Upper lobe of right lung (tissue), 1 donor: ENCODE data around the gene THSD4. TPM values are rescaled to one million over a fixed set of nuclear protein-coding genes. Genes with fewer than 3 reads are reported as not detected.

Experiments used
- ATAC-seq: fragments of 200-7000 bp; cut with Tn5 transposase; one replicate; pipeline ENCODE4 v1.9.1; 2020; ENCODE audit warnings: mild to moderate bottlenecking, moderate library complexity
- DNase-seq: peaks from one replicate; pipeline ENCODE4 v3.0.0-alpha.2; 2020
- H3K27ac ChIP-seq: fragments of 200-600 bp; one replicate; pipeline ENCODE4 v1.8.0; 2022
- H3K27me3 ChIP-seq: fragments of 200-600 bp; one replicate; pipeline ENCODE4 v1.8.0; 2022; ENCODE audit warnings: mild to moderate bottlenecking
- H3K36me3 ChIP-seq: fragments of 200-600 bp; one replicate; pipeline ENCODE4 v1.8.0; 2022
- H3K4me1 ChIP-seq: fragments of 200-600 bp; one replicate; pipeline ENCODE4 v1.8.0; 2022
- H3K4me3 ChIP-seq: fragments of 200-600 bp; one replicate; pipeline ENCODE4 v1.8.0; 2022; ENCODE audit warnings: mild to moderate bottlenecking
- H3K9me3 ChIP-seq: fragments of 200-600 bp; one replicate; pipeline ENCODE4 v1.8.0; 2022
- CTCF ChIP-seq: fragments of 200-600 bp; IDR thresholded peaks from one replicate; pipeline ENCODE4 v1.8.0; 2022; ENCODE audit warnings: antibody characterized with exemption
- intact Hi-C: fragments of 100-400 bp; cut with DNase I; formaldehyde crosslinking; loops from one replicate; pipeline ENCODE4 v1.11.0; 2022
- total RNA-seq: library from RNA; stranded (reverse); fragmentation: NEBNext Ultra II Directional; extraction: Animal tissue kit (Norgen Biotek cat#: 25700); gene quantifications from one replicate; pipeline ENCODE4 v1.2.1, GENCODE V29; 2021
- donor health status: DM: no; HTN: yes; CAD: no; lungs with severe emphysema.

THSD4 gene
- total RNA-seq, 1 donor from 2014 or later, result 25.6 TPM

- TF ChIP-seq CTCF, result no peak
- intact Hi-C loops, result loop anchor here (5.0 kb wide), 1 partner anchor 54 kb away; no protein-coding TSS in a partner anchor
- H3K27ac ChIP-seq, result no peak overlapping the region
Measured at GRCh38 chr15:71387810-71388209, 272.5 kb downstream of the THSD4 start.

GRCh38 chr15:71390096-71390495, 274.8 kb downstream of the THSD4 start:
- Histone ChIP-seq H3K9me3 (no peaks in the 10 kb centered on the region), H3K27me3 (no peaks in the 10 kb centered on the region), H3K4me1 (peaks cover 30% of the 10 kb centered on the region), H3K27ac (no peak overlapping the region), H3K4me3 (no peak overlapping the region), H3K36me3 (no peaks in the 10 kb centered on the region)
- no peak for ATAC-seq
- DNase-seq, result no peak
- TF ChIP-seq CTCF, result no peak
- intact Hi-C loops, result no loop called here

More at GRCh38 chr15:71387810-71388209, 272.5 kb downstream of the THSD4 start:
- no peak overlapping the region for H3K4me3 ChIP-seq
- H3K36me3 ChIP-seq, result no peaks in the 10 kb centered on the region
- H3K9me3 ChIP-seq, result no peaks in the 10 kb centered on the region
- ATAC-seq, result no peak
- H3K4me1 ChIP-seq, result peaks cover 35% of the 10 kb centered on the region
- H3K27me3 ChIP-seq, result no peaks in the 10 kb centered on the region
- no peak for DNase-seq

DNA sequence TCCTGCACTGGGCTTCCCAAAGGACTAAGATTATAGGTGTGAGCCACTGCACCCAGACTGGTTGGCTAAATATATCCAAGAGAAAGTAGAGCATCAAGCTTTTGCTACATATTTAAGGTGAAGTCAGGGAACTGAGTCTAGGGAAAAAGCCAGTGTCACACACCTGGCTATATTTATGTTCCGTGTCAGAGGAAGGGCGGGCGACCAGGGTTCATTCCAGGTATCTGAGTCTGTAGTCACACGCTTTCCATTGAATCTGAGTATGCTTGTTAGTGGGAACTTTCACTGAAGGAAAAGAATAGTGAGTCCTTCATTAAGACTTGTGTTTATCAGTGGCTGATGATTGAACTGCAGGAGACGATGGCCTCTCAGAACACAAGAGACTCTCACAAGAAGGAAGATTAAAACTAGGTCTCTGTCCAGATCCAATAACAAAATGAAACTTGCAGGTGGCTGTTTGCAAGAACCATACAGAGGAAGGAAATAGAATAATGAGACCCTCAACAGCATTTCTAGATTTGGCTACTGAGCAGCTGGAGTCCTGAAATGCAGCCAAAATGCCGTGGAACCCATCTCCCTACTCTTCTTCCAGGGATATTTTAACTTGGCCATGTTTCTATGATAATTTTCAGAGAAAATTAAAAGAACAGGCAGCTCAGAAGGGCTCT, 276.3 kb downstream of the THSD4 start:
- no peak overlapping the region for H3K4me3 ChIP-seq
- intact Hi-C loops, result no loop called here
- TF ChIP-seq CTCF, result no peak
- no peaks in the 10 kb centered on the region for H3K27me3 ChIP-seq
- H3K4me1 ChIP-seq, result peaks cover 20% of the 10 kb centered on the region
- no peak overlapping the region for H3K27ac ChIP-seq
- no peaks in the 10 kb centered on the region for H3K9me3 ChIP-seq
- ATAC-seq, result no peak
- DNase-seq, result no peak
- H3K36me3 ChIP-seq, result no peaks in the 10 kb centered on the region

- ATAC-seq (no peak), DNase-seq (no peak)
- H3K4me3 ChIP-seq, result no peak overlapping the region
- intact Hi-C loops, result no loop called here
- H3K36me3 ChIP-seq, result no peaks in the 10 kb centered on the region
- H3K27me3 ChIP-seq, result no peaks in the 10 kb centered on the region
- no peak overlapping the region for H3K27ac ChIP-seq
- no peak for TF ChIP-seq CTCF
- no peaks in the 10 kb centered on the region for H3K9me3 ChIP-seq
- H3K4me1 ChIP-seq, result peaks cover 13% of the 10 kb centered on the region
Measured at GRCh38 chr15:71392861-71393283, 277.6 kb downstream of the THSD4 start.

DNA sequence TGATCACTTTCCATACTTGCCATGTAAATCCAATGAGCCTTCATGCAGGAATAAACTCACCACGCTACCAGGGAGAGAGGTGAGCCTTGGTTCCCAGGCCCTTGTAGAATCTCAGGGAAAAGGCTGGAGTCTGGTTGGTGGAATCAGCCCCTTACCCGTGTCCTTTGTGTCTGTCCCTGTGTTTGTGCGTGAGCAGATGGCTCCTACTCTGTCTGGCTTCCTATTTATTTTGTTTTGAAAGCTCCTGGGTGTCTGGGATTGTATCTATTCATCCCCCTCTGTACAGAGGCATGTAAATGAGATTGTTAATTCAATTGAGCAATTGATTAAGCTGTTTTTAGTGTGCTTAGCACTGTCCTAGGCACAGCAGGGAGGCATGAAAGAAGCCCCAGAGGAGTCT, 278.1 kb downstream of the THSD4 start:
- peaks cover 13% of the 10 kb centered on the region for H3K4me1 ChIP-seq
- H3K27me3 ChIP-seq, result no peaks in the 10 kb centered on the region
- H3K4me3 ChIP-seq, result no peak overlapping the region
- no peaks in the 10 kb centered on the region for H3K9me3 ChIP-seq
- intact Hi-C loops, result no loop called here
- DNase-seq (no peak), ATAC-seq (no peak)
- H3K27ac ChIP-seq, result no peak overlapping the region
- no peaks in the 10 kb centered on the region for H3K36me3 ChIP-seq
- TF ChIP-seq CTCF, result no peak
